GM12873 (cell line): Measurements from ENCODE around the gene PRR32.

Experiments used
- TF ChIP-seq, protein P1 (sequence below): IDR thresholded peaks from 2 replicates; pipeline ENCODE4 v1.5.1; 2012; ENCODE audit warnings: low read depth, mild to moderate bottlenecking, moderate library complexity, low read length, control low read depth; ENCODE audit not compliant: insufficient read depth; ENCODE audit errors: missing control alignments

The PRR32 gene

DNA sequence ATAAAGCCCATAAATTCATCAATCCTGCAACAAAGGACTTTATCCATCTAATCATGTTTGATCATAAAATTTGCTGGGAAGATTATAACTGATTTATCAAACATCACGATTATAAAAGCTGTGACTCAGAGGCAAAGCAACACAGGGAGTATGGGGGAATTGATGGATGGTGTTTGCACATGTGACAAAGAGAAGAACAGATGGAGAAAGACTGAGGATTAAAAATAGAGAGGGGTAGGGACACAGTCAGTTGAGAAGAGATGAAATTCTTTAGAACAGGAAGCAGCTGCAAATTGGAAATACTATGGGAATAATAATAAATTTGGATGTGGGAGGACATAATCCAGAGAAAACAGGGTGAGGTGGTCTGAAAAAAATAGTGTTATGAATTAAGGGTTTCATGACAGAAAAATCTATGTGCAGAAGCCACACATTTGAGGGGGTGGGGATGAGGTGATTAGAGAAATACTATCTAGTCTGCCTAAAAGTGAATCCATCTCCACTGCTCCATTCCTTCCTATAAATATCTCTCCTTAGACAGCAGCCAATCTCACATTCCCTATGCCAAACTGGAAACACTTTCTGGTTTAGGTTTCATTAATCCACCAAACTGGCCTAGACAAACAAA is 6.2 kb downstream of the PRR32 start:
- TF ChIP-seq, protein P1, sequence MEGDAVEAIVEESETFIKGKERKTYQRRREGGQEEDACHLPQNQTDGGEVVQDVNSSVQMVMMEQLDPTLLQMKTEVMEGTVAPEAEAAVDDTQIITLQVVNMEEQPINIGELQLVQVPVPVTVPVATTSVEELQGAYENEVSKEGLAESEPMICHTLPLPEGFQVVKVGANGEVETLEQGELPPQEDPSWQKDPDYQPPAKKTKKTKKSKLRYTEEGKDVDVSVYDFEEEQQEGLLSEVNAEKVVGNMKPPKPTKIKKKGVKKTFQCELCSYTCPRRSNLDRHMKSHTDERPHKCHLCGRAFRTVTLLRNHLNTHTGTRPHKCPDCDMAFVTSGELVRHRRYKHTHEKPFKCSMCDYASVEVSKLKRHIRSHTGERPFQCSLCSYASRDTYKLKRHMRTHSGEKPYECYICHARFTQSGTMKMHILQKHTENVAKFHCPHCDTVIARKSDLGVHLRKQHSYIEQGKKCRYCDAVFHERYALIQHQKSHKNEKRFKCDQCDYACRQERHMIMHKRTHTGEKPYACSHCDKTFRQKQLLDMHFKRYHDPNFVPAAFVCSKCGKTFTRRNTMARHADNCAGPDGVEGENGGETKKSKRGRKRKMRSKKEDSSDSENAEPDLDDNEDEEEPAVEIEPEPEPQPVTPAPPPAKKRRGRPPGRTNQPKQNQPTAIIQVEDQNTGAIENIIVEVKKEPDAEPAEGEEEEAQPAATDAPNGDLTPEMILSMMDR = no peak

DNA sequence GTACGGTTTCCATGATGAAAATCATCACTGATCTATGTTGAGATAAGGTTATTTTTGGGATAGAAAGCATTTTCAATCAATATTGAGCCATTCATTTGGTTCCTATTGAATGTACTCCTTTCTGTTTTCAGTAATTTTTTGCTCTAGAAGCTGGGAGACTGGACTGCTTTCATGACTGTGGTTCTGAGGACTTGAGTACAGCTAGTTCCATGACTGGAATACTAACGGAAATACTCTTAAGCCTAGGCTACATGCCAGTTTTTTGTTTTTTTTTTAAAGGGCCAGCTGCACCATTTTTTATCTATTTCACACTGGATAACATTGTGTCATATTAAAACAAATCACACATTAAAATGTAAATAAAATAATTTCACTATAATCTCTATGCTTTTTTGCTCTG is 16.7 kb downstream of the PRR32 start:
- TF ChIP-seq, protein P1 = no peak

- TF ChIP-seq, protein P1 = no peak
Measured at GRCh38 chrX:126847143-126847542, 27.6 kb downstream of the PRR32 start.

DNA sequence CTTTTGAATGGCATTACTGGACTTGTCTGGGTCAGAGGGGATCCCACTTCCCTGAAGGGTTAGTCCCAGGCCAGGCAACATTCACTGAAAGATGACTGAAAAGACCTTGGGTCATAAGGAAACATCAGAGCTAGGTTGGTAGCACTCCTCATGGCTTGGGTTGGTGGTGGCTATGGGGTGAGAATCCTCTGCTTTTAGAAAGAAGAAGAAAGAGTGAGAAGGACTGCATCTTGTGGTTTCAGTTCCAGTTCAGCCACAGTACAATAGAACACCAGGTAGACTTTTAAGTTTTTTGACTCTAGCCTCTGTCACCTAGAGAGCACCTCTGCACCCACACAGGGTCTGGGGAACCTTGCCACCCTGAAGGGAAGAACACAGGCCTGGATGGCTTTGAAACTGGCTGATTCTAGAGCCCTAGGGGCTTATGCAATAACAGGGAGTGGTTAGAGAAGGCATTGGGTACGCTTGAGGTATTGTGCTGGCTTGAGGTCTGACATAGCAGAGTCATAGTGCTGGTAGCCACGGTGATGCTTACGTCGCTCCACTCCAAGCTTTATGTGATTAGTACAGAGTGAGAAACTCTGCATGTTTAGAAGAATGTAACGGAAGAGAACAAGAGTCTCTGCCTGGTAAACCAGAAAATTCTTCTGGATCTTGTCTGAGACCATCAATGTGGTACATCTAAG is 36.5 kb downstream of the PRR32 start:
- TF ChIP-seq, protein P1 = no peak
